Nephron progenitor cell (in vitro differentiated cells): ENCODE results near the gene PLCH2.

ENCODE experiments used
- DNase-seq: peaks from one replicate; pipeline ENCODE4 v3.0.0; 2021
- H3K27ac Mint-ChIP-seq: 2 replicates; pipeline ENCODE4 v1.8.0; 2021; ENCODE audit warnings: mild to moderate bottlenecking, moderate library complexity, mixed read lengths
- H3K27me3 Mint-ChIP-seq: 2 replicates; pipeline ENCODE4 v1.8.0; 2021; ENCODE audit warnings: mild to moderate bottlenecking, low read depth, mixed read lengths; ENCODE audit not compliant: poor library complexity
- H3K36me3 Mint-ChIP-seq: 2 replicates; pipeline ENCODE4 v1.8.0; 2021; ENCODE audit warnings: low read depth, mixed read lengths
- H3K4me1 Mint-ChIP-seq: 2 replicates; pipeline ENCODE4 v1.8.0; 2021; ENCODE audit warnings: mixed read lengths
- H3K4me3 Mint-ChIP-seq: 2 replicates; pipeline ENCODE4 v1.8.0; 2021; ENCODE audit warnings: mild to moderate bottlenecking, moderate library complexity, mixed read lengths
- H3K9me3 Mint-ChIP-seq: 2 replicates; pipeline ENCODE4 v1.8.0; 2021; ENCODE audit warnings: mild to moderate bottlenecking, moderate library complexity, mixed read lengths
- CTCF ChIP-seq: fragments of 200-600 bp; sonication (generic); IDR thresholded peaks from 2 replicates; pipeline ENCODE4 v1.5.0; 2021; ENCODE audit warnings: antibody characterized with exemption

The PLCH2 gene

GRCh38 chr1:2509589-2509988 lies 33.5 kb downstream of the PLCH2 start:
- H3K36me3 Mint-ChIP-seq = peaks cover 5% of the 10 kb centered on the region
- no peak overlapping the region for H3K4me3 Mint-ChIP-seq

GRCh38 chr1:2510366-2511155 lies 34.5 kb downstream of the PLCH2 start:
- H3K36me3 Mint-ChIP-seq = peaks cover 5% of the 10 kb centered on the region
- no peak overlapping the region for H3K27ac Mint-ChIP-seq
- no peaks in the 10 kb centered on the region for H3K27me3 Mint-ChIP-seq
- H3K9me3 Mint-ChIP-seq = no peaks in the 10 kb centered on the region
- no peak overlapping the region for H3K4me3 Mint-ChIP-seq
- TF ChIP-seq CTCF = no peak
- no peaks in the 10 kb centered on the region for H3K4me1 Mint-ChIP-seq
- no peak for DNase-seq

More at GRCh38 chr1:2509589-2509988, 33.5 kb downstream of the PLCH2 start:
- Mint-ChIP-seq H3K27me3 (no peaks in the 10 kb centered on the region), H3K4me1 (no peaks in the 10 kb centered on the region), H3K27ac (no peak overlapping the region), H3K9me3 (no peaks in the 10 kb centered on the region)
- DNase-seq = no peak
- TF ChIP-seq CTCF = no peak

GRCh38 chr1:2512862-2513421 lies 36.9 kb downstream of the PLCH2 start:
- H3K4me3 Mint-ChIP-seq = no peak overlapping the region
- H3K9me3 Mint-ChIP-seq = no peaks in the 10 kb centered on the region
- no peaks in the 10 kb centered on the region for H3K27me3 Mint-ChIP-seq
- H3K36me3 Mint-ChIP-seq = peaks cover 9% of the 10 kb centered on the region
- no peak for TF ChIP-seq CTCF
- peaks cover 5% of the 10 kb centered on the region for H3K4me1 Mint-ChIP-seq
- no peak overlapping the region for H3K27ac Mint-ChIP-seq
- DNase-seq = no peak

GRCh38 chr1:2513939-2514652 lies 38.0 kb downstream of the PLCH2 start:
- Mint-ChIP-seq H3K27me3 (no peaks in the 10 kb centered on the region), H3K4me3 (no peak overlapping the region), H3K27ac (no peak overlapping the region), H3K36me3 (peaks cover 9% of the 10 kb centered on the region), H3K4me1 (peaks cover 7% of the 10 kb centered on the region), H3K9me3 (no peaks in the 10 kb centered on the region)
- peak; percentile 33 for DNase-seq
- TF ChIP-seq CTCF = no peak

DNA sequence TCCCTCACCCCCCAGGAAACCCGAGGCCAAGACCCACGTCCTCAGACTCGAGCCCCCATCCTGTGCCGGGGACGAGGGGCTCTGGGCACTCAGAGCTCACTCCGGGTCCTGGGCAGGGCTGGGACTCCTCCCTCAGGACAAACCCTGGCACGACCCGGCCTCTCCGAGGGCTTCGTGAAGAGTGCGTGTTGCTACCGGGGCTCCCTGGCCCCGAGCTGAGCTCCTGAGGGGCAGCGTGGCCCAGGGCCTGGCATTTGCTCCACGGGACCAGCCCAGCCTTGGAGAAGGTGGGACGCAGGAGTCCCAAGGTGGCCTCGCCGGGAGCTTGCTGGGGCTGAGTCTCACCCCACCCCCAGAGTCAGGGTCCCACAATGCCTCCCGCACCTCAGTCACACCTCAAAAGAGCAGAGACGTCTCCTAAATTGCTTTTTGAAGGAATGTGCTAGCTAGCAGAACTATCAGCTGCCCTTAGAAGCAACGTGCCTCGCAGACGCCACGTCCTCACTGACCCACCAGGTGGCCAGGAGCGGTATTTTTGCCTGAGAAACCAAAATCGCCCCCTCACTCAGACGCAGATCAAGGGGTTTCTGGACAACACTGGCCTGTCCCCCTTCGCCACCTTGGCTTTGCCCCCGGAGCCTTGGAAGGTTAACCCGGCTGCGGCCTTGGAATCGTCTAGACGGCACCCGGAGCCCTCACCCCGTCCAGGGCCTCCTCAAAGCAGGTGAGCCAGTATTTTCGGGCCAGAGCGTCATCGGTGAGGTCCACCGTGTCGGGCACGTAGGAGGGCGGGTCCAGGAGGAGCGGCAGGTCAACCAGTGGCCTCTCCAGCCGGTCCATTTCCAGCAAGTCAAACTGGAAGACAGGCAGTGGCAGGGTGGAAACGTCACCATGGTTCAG lies 39.0 kb downstream of the PLCH2 start:
- Mint-ChIP-seq H3K36me3 (peaks cover 9% of the 10 kb centered on the region), H3K27me3 (no peaks in the 10 kb centered on the region), H3K27ac (no peak overlapping the region), H3K4me3 (no peak overlapping the region), H3K4me1 (peaks cover 7% of the 10 kb centered on the region), H3K9me3 (no peaks in the 10 kb centered on the region)
- no peak for TF ChIP-seq CTCF
- no peak for DNase-seq
